BJ (cell line): Measurements from ENCODE around the gene DNAJB2. TPM values are rescaled to one million over a fixed set of nuclear protein-coding genes. Genes with fewer than 3 reads are reported as not detected.

ENCODE experiments used
- CTCF ChIA-PET: fragments of 350-600 bp; formaldehyde crosslinking; extraction: SDS; loops from one replicate; lab custom pipeline; 2021; ENCODE audit warnings: antibody characterized with exemption, inconsistent platforms; lab: Yijun Ruan, JAX
- POLR2A ChIA-PET: fragments of 300-600 bp; sonication (Branson Sonifier 250); formaldehyde crosslinking; extraction: SDS; loops from one replicate; lab custom pipeline; 2021; ENCODE audit warnings: antibody characterized with exemption; lab: Charles Lee
- DNase-seq: peaks from one replicate; pipeline ENCODE4 v3.0.0-alpha.2; 2011; ENCODE audit warnings: low read depth
- H3K27me3 ChIP-seq: 2 replicates; pipeline ENCODE4 v1.6.0; 2011; ENCODE audit warnings: low read length; ENCODE audit not compliant: control insufficient read depth, insufficient read depth
- H3K36me3 ChIP-seq: 2 replicates; pipeline ENCODE4 v1.5.1; 2011; ENCODE audit warnings: low read length; ENCODE audit not compliant: control insufficient read depth, insufficient read depth
- H3K4me3 ChIP-seq: 2 replicates; pipeline ENCODE4 v1.5.1; 2011; ENCODE audit warnings: low read depth, mild to moderate bottlenecking, control low read depth, low read length
- CTCF ChIP-seq: IDR thresholded peaks from 2 replicates; pipeline ENCODE4 v1.5.1; 2011; ENCODE audit warnings: low read depth, mild to moderate bottlenecking, control low read depth, inconsistent platforms, low read length, moderate library complexity; ENCODE audit not compliant: insufficient read depth
- polyA plus RNA-seq: library from polyadenylated mRNA; depleted of rRNA; stranded (reverse); fragments of >200 nt; gene quantifications from 2 replicates; pipeline ENCODE4 v1.2.3, GENCODE V29; 2011

DNAJB2 gene
- polyA plus RNA-seq, 1 experiment = 57.3 TPM

DNA sequence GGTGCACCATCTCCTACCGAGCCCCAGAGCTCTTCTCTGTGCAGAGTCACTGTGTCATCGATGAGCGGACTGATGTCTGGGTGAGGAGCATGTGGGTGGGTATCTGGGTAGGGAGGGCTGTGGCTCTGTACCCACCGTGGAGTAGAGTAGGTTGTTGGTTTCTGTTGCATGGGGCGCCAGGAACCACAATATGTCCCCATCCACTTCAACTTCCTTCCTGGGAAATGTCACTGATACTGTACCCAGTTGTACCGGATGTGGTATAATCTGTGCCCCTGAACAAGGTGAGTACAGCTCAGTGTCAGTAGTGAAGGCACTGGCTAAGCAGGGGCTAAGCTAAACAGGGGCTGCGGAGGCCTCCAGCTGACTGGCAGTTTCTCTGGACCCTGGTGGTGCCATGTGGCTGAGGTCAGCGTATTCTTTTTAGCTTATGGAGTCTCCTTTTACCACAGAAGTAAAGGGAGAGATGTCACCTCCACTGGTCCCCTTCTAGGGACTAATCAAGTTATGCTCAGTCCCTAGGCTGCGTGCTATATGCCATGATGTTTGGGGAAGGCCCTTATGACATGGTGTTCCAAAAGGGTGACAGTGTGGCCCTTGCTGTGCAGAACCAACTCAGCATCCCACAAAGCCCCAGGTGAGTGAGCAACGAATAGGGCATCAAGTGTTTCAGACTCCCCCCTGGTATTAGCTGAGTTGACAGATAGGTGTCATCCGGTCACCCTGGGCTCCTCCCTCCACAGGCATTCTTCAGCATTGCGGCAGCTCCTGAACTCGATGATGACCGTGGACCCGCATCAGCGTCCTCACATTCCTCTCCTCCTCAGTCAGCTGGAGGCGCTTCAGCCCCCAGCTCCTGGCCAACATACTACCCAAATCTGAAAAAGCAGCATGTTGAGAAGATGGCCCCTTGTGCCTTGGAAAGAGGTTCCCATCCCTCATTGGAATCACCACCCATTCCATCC is 31.2 kb upstream of the DNAJB2 start:
- Histone ChIP-seq H3K4me3 (no peak overlapping the region), H3K36me3 (peaks cover 10% of the 10 kb centered on the region), H3K27me3 (no peaks in the 10 kb centered on the region)
- no peak for TF ChIP-seq CTCF
- DNase-seq = no peak
- POLR2A ChIA-PET = interaction anchor here (1.3 kb wide), 1 partner anchor 18 kb away, joined by 3 read pairs; the partner anchor contains the start of genes ANKZF1 and ATG9A
- CTCF ChIA-PET = interaction anchor here (0.9 to 9.5 kb wide), 4 partner anchors 26 to 47 kb away, joined by 3 to 61 read pairs (median 9); partner anchors contain the start of gene DNAJB2

DNA sequence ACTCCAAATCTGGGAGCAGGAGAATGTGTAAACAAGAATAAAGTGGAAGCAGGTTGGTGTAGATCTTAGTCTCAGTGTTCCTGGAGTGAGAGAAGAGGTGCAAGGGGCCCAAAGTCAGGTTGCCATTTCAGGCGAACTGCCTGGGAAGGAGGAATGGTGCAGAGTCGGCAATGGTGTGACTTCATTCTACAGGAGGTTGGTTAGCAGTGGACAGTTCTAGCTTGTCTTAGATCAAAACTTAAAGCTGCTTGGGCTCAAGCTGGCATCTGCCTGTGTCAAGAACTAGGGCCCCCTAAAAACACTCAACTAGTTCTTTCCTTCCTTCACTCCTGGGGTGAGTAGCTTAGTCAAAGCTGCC is 30.3 kb upstream of the DNAJB2 start:
- POLR2A ChIA-PET = interaction anchor here (1.3 to 1.4 kb wide), 2 partner anchors 19 to 30 kb away, joined by 3 to 5 read pairs; partner anchors contain the start of genes ANKZF1, ATG9A and DNAJB2
- no peak for DNase-seq
- peaks cover 10% of the 10 kb centered on the region for H3K36me3 ChIP-seq
- no peak for TF ChIP-seq CTCF
- H3K4me3 ChIP-seq = no peak overlapping the region
- no peaks in the 10 kb centered on the region for H3K27me3 ChIP-seq
- CTCF ChIA-PET = interaction anchor here (0.9 to 9.5 kb wide), 7 partner anchors 13 to 78 kb away, joined by 3 to 61 read pairs (median 6); partner anchors contain the start of gene DNAJB2

DNA sequence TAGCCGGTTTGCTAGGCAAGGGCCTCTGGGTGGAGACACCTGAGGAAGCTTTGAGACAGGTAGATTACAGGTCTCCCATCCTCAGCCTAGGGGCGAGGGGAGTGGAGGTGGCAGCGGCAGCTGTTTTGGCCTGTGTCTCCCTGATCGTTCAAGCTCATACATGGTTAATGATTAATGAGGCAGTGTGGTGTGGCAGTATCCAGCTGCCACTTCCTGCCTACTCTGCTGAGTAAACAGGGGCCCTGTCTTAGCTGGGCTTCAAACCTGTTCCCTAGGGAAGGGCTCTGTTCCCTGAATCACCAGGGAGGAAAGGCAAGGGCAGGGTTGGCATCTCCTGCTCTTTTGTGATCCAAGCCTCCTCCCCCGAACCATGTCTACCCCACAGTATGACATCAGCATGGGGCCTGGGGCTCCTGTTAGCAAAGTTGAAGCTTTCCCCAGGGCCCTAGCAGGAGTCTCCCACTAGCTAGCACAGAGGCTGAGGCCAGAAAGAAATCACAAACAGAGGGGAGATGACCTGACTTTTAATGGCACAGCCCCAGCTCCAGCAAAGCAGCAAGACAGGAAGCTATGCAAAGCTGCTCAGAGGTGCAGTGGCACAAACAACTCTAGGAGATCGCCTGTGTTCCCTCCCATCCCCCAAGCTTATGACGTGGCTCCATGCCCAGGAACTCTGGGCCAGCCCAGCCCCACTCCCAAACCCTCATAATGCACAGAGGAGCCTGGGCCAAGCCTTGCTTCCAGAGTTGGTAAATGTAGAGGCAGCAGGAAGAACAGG is 29.8 kb upstream of the DNAJB2 start:
- Histone ChIP-seq H3K36me3 (peaks cover 10% of the 10 kb centered on the region), H3K27me3 (no peaks in the 10 kb centered on the region), H3K4me3 (no peak overlapping the region)
- CTCF ChIA-PET = interaction anchor here (0.9 to 9.5 kb wide), 9 partner anchors 12 to 78 kb away, joined by 3 to 61 read pairs (median 5); partner anchors contain the start of genes CNPPD1 and DNAJB2
- POLR2A ChIA-PET = interaction anchor here (1.3 to 1.4 kb wide), 2 partner anchors 20 to 30 kb away, joined by 3 to 5 read pairs; partner anchors contain the start of genes ANKZF1, ATG9A and DNAJB2
- no peak for TF ChIP-seq CTCF
- DNase-seq = no peak

DNA sequence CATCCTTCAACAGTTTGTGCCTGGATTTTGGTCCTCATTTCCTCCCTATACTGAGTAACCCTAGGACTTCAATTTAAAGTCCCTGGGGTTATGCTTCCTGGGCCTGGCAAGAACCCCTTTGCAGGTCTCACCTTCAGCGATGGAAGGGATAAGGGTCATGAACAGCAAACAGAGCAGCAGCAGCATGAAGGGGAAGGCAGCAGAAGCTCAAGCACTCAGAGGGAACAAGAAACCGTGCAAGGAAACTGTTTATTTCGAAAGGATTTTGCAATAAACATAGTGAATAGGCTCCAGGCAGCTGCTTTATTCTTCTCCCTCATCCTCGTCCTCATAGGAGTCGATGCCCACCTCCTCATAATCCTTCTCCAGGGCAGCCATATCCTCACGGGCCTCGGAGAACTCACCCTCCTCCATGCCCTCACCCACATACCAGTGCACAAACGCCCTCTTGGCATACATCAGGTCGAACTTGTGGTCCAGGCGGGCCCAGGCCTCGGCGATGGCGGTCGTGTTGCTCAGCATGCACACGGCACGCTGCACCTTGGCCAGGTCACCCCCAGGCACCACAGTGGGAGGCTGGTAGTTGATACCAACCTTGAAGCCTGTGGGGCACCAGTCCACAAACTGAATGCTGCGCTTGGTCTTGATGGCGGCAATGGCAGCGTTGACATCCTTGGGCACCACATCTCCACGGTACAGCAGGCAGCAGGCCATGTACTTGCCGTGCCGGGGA is 29.0 kb upstream of the DNAJB2 start:
- CTCF ChIA-PET = interaction anchor here (0.9 to 9.5 kb wide), 7 partner anchors 20 to 79 kb away, joined by 3 to 61 read pairs (median 6); partner anchors contain the start of genes CNPPD1 and DNAJB2
- POLR2A ChIA-PET = interaction anchor here (1.4 kb wide), 1 partner anchor 29 kb away, joined by 5 read pairs; the partner anchor contains the start of gene DNAJB2
- no peak for TF ChIP-seq CTCF
- Histone ChIP-seq H3K27me3 (no peaks in the 10 kb centered on the region), H3K36me3 (peaks cover 10% of the 10 kb centered on the region), H3K4me3 (no peak overlapping the region)
- no peak for DNase-seq
